ENCODE measurements around the gene AFDN. TPM values are rescaled to one million over a fixed set of nuclear protein-coding genes. Genes with fewer than 3 reads are reported as not detected.

AFDN gene
- total and polyA plus RNA-seq, 3 donors from 2014 or later = 87.6 to 333 (median 291) TPM

DNA sequence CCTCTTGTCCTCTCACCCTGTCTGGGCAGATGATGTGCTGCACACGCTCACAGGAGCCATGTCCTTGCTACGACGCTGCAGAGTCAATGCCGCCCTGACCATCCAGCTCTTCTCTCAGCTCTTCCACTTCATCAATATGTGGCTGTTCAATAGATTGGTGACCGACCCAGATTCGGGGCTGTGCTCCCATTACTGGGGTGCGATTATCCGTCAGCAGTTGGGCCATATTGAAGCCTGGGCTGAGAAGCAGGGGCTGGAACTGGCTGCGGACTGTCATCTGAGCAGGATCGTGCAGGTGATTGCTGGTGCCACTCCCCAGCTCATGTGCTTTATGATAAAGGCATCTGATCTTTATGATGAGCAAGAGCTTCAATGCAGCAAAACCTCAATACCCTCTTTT, 88.4 kb downstream of the AFDN start:
- intact Hi-C loops (cut with DNase I; ENCODE audit: low total_unique reads) = no loop called here
- no peak overlapping the region for H3K27ac ChIP-seq
- H3K27me3 ChIP-seq = no peaks in the 10 kb centered on the region
- no peaks in the 10 kb centered on the region for H3K4me1 ChIP-seq
- WGBS, 2 donors = 98 to 99% methylated on average over 9 to 10 of the region's 10 CpGs
- DNase-seq = no peak
- no peaks in the 10 kb centered on the region for H3K9me3 ChIP-seq
- no peaks in the 10 kb centered on the region for H3K36me3 ChIP-seq (ENCODE audit: low read depth, missing control alignments)
- no peak overlapping the region for H3K4me3 ChIP-seq
- TF ChIP-seq, protein P1, sequence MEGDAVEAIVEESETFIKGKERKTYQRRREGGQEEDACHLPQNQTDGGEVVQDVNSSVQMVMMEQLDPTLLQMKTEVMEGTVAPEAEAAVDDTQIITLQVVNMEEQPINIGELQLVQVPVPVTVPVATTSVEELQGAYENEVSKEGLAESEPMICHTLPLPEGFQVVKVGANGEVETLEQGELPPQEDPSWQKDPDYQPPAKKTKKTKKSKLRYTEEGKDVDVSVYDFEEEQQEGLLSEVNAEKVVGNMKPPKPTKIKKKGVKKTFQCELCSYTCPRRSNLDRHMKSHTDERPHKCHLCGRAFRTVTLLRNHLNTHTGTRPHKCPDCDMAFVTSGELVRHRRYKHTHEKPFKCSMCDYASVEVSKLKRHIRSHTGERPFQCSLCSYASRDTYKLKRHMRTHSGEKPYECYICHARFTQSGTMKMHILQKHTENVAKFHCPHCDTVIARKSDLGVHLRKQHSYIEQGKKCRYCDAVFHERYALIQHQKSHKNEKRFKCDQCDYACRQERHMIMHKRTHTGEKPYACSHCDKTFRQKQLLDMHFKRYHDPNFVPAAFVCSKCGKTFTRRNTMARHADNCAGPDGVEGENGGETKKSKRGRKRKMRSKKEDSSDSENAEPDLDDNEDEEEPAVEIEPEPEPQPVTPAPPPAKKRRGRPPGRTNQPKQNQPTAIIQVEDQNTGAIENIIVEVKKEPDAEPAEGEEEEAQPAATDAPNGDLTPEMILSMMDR (IDR thresholded peaks at IDR 0.05) = no peak

DNA sequence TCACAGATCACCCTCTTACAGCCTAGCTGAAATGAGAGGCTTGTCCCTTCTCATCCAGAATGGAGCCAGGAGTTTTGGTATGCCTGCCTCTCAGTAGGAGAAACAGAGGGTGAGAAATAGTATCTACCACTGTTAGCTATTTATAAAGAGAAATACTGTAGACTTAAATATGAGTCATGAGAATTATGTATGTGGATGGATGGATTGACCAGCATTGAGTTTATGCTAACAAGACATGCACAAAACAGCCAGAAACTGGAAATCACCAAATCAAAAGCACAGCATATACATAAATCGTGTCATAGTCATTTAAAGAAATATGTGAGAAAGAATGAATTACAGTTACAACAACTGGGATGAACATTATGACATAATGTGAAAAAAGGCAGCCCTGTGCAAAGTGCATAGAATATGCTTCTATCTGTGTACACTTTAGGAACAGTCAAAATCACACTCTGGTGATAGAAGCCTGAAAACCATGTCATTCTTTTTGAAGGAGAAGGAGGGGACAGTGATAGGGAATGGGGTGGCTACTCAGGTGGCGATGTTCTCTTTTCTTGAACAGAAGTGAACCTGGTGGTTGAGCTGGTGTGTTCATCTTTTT, 90.9 kb downstream of the AFDN start:
- no peak for TF ChIP-seq POLR2A (IDR thresholded peaks at IDR 0.05)
- TF ChIP-seq, protein P1 (IDR thresholded peaks at IDR 0.05) = no peak
- H3K27ac ChIP-seq = no peak overlapping the region
- H3K27me3 ChIP-seq = no peaks in the 10 kb centered on the region
- intact Hi-C loops (cut with DNase I; ENCODE audit: low total_unique reads) = no loop called here
- H3K36me3 ChIP-seq (ENCODE audit: low read depth, missing control alignments) = no peaks in the 10 kb centered on the region
- no peak for DNase-seq
- no peaks in the 10 kb centered on the region for H3K9me3 ChIP-seq
- no peaks in the 10 kb centered on the region for H3K4me1 ChIP-seq
- no peak overlapping the region for H3K4me3 ChIP-seq
- 95 to 97% methylated on average over 2 of the region's 2 CpGs for WGBS, 2 donors

GRCh38 chr6:167918548-167919278, 92.0 kb downstream of the AFDN start:
- H3K36me3 ChIP-seq (ENCODE audit: low read depth, missing control alignments) = no peaks in the 10 kb centered on the region
- intact Hi-C loops (cut with DNase I; ENCODE audit: low total_unique reads) = no loop called here
- WGBS, 2 donors = 59 to 62% methylated on average over 14 of the region's 14 CpGs

GRCh38 chr6:167919349-167919748, 92.6 kb downstream of the AFDN start:
- Histone ChIP-seq H3K36me3 (ENCODE audit: low read depth, missing control alignments) (no peaks in the 10 kb centered on the region), H3K4me1 (no peaks in the 10 kb centered on the region)
- WGBS, 2 donors = 73 to 84% methylated on average over 3 of the region's 3 CpGs

More at GRCh38 chr6:167918548-167919278, 92.0 kb downstream of the AFDN start:
- Histone ChIP-seq H3K4me1 (no peaks in the 10 kb centered on the region), H3K27ac (no peak overlapping the region), H3K9me3 (no peaks in the 10 kb centered on the region), H3K4me3 (no peak overlapping the region), H3K27me3 (no peaks in the 10 kb centered on the region)
- no peak for DNase-seq
- TF ChIP-seq POLR2A (IDR thresholded peaks at IDR 0.05) = no peak
- TF ChIP-seq, protein P1 (IDR thresholded peaks at IDR 0.05) = no peak

More at GRCh38 chr6:167919349-167919748, 92.6 kb downstream of the AFDN start:
- Histone ChIP-seq H3K27ac (no peak overlapping the region), H3K27me3 (no peaks in the 10 kb centered on the region), H3K9me3 (no peaks in the 10 kb centered on the region), H3K4me3 (no peak overlapping the region)
- intact Hi-C loops (cut with DNase I; ENCODE audit: low total_unique reads) = no loop called here
- DNase-seq = no peak
- TF ChIP-seq, protein P1 (IDR thresholded peaks at IDR 0.05) = no peak
- no peak for TF ChIP-seq POLR2A (IDR thresholded peaks at IDR 0.05)
